GM12878 (cell line): ENCODE results near the gene RPGRIP1. TPM values are rescaled to one million over a fixed set of nuclear protein-coding genes. Genes with fewer than 3 reads are reported as not detected.

Source experiments
- ATF2 ChIP-seq: IDR thresholded peaks from 2 replicates; pipeline ENCODE4 v1.6.1; 2012; ENCODE audit warnings: low read length, inconsistent platforms
- BCLAF1 ChIP-seq: fragments of 450-650 bp; IDR thresholded peaks from 2 replicates; pipeline ENCODE4 v1.6.1; 2017; ENCODE audit warnings: antibody characterized with exemption, mild to moderate bottlenecking, moderate library complexity
- CHD2 ChIP-seq: IDR thresholded peaks from 2 replicates; pipeline ENCODE4 v1.6.1; 2011; ENCODE audit warnings: low read depth, low read length, improper control_type of control experiment, borderline replicate concordance
- MYC ChIP-seq: IDR thresholded peaks from 2 replicates; pipeline ENCODE4 v1.6.1; 2011; ENCODE audit warnings: mild to moderate bottlenecking, low read length, moderate library complexity, inconsistent platforms; ENCODE audit not compliant: insufficient read depth, insufficient replicate concordance, insufficient read length, severe bottlenecking
- SKIL ChIP-seq: fragments of 450-650 bp; IDR thresholded peaks from 2 replicates; pipeline ENCODE4 v1.6.1; 2017; ENCODE audit warnings: mild to moderate bottlenecking, low read depth, inconsistent platforms; ENCODE audit not compliant: poor library complexity, severe bottlenecking
- polyA plus RNA-seq, 11 experiments: library from polyadenylated mRNA; depleted of rRNA in 4 of 11; unstranded in 6 of 11; stranded (reverse) in 5 of 11; fragments of >200 nt; fragmentation: Nextera tagmentation in 4 of 11; fragmentation: Illumina TruSeq in 1 of 11; extraction: Ambion mirVana in 4 of 11; extraction: Trizol in 1 of 11; gene quantifications; 1 replicate in 1 of 11; 2 replicates in 10 of 11; pipeline versions ENCODE4 v1.2.1 to v1.2.3, GENCODE V29; 2011 to 2016; ENCODE audit warnings: inconsistent platforms in 2 of 11, missing spikeins in 2 of 11, low read depth in 1 of 11
- total RNA-seq, 4 experiments: library from RNA; depleted of rRNA in 3 of 4; stranded (reverse); fragments of >200 nt in 3 of 4; fragmentation: Illumina TruSeq in 1 of 4; extraction: Trizol in 1 of 4; gene quantifications; 2 replicates each; pipeline versions ENCODE4 v1.2.1 to v1.2.3, GENCODE V29; 2013 to 2021

Gene RPGRIP1
- total and polyA plus RNA-seq, 10 of the 15 experiments (the other 5 are each of a cell fraction or from before 2014, with no cell fraction given): 0.07 to 1.1 (median 0.30) TPM; not detected in 1

GRCh38 chr14:21267886-21268616 is 11.8 kb upstream of the RPGRIP1 start (continued):
- TF ChIP-seq SKIL (no peak), ATF2 (peak; percentile 54; the same call in 1 of the 2 replicates), MYC (no peak), CHD2 (no peak), BCLAF1 (no peak)
